A549 (cell line): ENCODE measurements around the gene MEAF6.

Source experiments
- CBX2 ChIP-seq: fragments of 200-600 bp; sonication (generic); IDR thresholded peaks from 2 replicates; pipeline ENCODE4 v1.6.1; 2016; ENCODE audit warnings: low read depth, mild to moderate bottlenecking, borderline replicate concordance
- CTCF ChIP-seq: fragments of >200 bp; sonication (Bioruptor Twin); formaldehyde crosslinking; IDR thresholded peaks from 3 replicates; pipeline ENCODE4 v1.5.1; 2016
- E2F6 ChIP-seq: IDR thresholded peaks from 2 replicates; pipeline ENCODE4 v1.6.1; 2012; ENCODE audit warnings: low read depth, borderline replicate concordance
- EP300 ChIP-seq, 2 experiments: fragments of >200 bp; sonication (Bioruptor Twin); formaldehyde crosslinking; IDR thresholded peaks; 2 replicates in 1 of 2; 3 replicates in 1 of 2; pipeline ENCODE4 v1.6.1; 2016 to 2017
- ESRRA ChIP-seq: fragments of 150-350 bp; IDR thresholded peaks from 2 replicates; pipeline ENCODE4 v1.6.1; 2014; ENCODE audit warnings: mild to moderate bottlenecking, low read length, borderline replicate concordance
- MAZ ChIP-seq: fragments of 150-350 bp; IDR thresholded peaks from 2 replicates; pipeline ENCODE4 v1.6.1; 2014; ENCODE audit warnings: antibody characterized with exemption, low read depth, low read length, borderline replicate concordance
- MYC ChIP-seq: IDR thresholded peaks from 2 replicates; pipeline ENCODE4 v1.6.1; 2012; ENCODE audit warnings: mild to moderate bottlenecking, inconsistent platforms, low read length, improper control_type of control experiment, borderline replicate concordance
- NR3C1 ChIP-seq: fragments of >200 bp; sonication (Bioruptor Twin); formaldehyde crosslinking; IDR thresholded peaks from 3 replicates; pipeline ENCODE4 v1.6.1; 2017
- POLR2A ChIP-seq: IDR thresholded peaks from 2 replicates; pipeline ENCODE4 v1.6.1; 2012; ENCODE audit warnings: mild to moderate bottlenecking, low read length
- REST ChIP-seq: fragments of 200-600 bp; sonication (generic); IDR thresholded peaks from 2 replicates; pipeline ENCODE4 v1.6.1; 2016; ENCODE audit warnings: antibody characterized with exemption, mild to moderate bottlenecking, moderate library complexity
- RFX5 ChIP-seq: fragments of 450-650 bp; IDR thresholded peaks from 2 replicates; pipeline ENCODE4 v1.7.1; 2014; ENCODE audit warnings: antibody characterized with exemption, mild to moderate bottlenecking, moderate library complexity

GRCh38 chr1:37483785-37484184 is 30.8 kb downstream of the MEAF6 start:
- no peak for TF ChIP-seq CTCF
- TF ChIP-seq EP300 (IDR thresholded peaks at IDR 0.05): no peak
- TF ChIP-seq MAZ: no peak
- no peak for TF ChIP-seq RFX5
- TF ChIP-seq NR3C1: no peak
- no peak for TF ChIP-seq CBX2
- TF ChIP-seq POLR2A: no peak
- TF ChIP-seq MYC: no peak
- TF ChIP-seq REST: no peak
- TF ChIP-seq ESRRA: no peak
- TF ChIP-seq E2F6: no peak
